ENCODE results near the gene PRDM10.
"Not testable (repeated sequence)": the region's sequence is repeated elsewhere in the genome, so short reads cannot be mapped to it uniquely, and the experiment has no call there.

The PRDM10 gene

DNA sequence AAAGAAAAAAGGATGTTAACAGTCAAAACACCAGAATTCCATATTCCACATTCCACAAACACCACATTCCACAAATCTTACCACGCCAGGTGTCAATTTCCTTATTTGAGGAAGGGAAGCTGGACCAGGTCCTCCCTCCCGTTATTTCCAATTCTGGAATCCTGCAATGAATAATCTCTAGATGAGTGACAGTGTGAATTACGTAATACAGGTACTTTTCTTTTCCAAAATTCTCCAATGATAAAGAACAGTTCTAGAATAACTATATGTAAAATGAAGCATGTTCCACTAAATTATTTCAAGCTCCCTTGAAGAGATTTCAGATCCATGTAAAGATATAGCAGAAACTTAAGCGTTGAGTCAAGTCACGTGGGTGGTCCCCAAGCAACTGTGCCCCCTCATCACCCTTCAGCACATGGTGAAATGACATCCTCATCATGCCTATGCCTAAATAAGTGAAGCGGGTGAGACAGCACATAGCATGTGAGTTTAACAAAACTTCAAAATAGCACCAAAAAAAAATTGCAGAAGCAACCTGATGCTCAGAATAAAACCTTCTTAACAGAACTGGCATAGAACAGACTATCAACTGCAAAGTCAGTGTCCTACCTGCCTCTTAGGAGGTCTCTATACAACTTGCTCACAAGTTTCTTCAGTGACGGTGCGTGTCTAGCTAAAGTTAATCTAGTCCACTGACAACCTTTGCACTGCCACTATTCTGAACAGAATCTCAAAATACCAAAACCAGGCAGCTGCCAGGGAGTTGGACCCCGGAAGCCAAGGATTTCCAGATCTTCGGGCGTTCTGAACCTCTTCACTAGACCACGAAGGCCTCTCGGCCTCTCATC lies 108.1 kb downstream of the PRDM10 start:
- DNase-seq, result no peak

DNA sequence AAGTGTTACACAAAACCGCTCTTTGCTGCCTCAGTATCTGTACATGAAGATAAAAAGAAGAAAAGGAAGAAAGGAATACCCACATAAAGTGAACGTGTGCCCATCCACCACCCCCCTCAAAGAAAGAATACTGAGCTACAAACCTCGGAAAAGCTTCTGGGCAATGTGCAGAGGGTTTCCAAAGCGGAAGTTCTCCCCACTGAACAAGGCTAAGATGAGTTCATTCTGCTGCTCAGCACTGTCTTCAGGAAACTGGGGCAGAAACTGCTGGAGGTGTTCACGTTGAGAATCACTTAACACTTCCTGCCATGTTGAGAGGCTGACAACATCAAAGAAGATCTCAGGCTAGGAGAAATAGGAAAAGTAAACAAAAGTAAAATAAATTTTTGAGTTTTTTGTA lies 114.2 kb downstream of the PRDM10 start:
- no peak for DNase-seq

- no peak for DNase-seq
These were observed 117.3 kb downstream of the PRDM10 start for GRCh38 chr11:129885381-129885780.

DNA sequence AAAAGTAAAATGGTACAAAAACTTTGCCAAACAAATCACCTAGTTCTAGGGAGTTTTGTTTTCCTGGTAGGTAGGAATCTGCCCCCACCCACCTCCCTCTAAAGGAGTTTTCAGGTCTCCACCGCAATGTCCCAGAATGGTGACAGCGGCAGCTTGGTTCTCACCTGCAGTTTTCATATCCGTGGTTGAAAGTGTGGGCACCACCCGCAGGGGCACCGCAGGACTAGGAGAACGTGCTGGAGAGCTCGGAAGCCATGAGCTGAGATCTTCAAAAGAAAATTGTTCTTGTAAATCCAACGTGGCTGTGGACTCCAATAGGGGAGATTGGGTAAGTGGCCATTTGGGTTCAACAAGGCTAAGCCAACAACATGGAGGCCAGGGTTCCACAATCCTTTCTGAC lies 118.1 kb downstream of the PRDM10 start:
- DNase-seq, result no peak

GRCh38 chr11:129881570-129882170 lies 121.0 kb downstream of the PRDM10 start:
- DNase-seq, result peak; percentile 27 to 83

GRCh38 chr11:129880311-129880710 lies 122.3 kb downstream of the PRDM10 start:
- no peak for DNase-seq

DNA sequence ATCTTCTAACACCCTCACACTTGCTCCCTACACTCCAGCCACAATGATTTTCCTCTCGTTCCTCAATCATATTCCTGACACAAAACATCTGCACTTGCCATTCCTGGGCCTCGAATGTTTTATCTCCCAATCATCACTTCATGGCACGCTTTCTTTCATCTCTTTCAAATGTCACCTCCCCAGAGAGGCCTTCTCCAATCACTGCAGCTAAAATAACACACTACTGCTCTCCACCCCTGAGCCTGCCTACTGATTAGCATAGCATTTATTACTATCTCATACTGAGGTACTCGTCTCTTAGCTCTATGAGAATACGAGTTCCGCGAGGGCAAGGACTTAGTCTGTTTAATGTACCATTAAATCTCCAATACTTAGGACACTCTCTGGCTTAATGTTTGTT lies 130.7 kb downstream of the PRDM10 start:
- no peak for DNase-seq

DNA sequence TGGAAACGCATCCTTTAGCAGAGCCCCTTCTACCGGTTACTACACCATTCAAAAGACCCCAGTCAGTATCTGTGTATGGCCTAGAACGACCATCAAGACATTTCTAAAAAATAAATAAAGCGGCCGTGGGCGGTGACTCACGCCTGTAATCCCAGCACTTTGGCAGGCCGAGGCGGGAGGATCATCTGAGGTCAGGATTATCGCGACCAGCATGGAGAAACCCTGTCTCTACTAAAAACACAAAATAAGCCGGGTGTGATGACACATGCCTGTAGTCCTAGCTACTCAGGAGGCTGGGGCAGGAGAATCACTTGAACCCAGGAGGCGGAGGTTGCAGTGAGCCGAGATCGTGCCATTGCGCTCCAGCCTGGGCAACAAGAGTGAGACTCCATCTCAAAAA lies 134.0 kb downstream of the PRDM10 start:
- DNase-seq, result not testable (repeated sequence)

DNA sequence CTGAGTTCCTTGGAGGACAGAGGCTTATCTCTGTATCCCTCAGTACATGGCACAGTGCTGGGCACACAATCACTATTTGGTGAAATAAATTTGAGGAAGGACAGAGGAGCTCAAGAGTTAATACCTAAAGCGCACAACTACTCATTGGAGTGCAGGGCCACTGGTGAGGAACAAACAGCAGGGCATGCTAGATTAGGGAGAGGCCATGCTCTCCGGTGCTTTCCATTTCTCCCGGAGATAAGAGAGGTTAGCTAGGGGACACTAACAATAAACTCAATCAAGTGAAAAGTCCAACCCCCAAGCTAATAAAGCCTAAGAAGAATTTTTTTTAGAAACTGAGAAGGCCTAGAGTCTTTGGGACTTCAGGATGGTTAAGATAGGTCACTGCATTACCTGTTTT lies 136.3 kb downstream of the PRDM10 start:
- DNase-seq, result no peak

DNA sequence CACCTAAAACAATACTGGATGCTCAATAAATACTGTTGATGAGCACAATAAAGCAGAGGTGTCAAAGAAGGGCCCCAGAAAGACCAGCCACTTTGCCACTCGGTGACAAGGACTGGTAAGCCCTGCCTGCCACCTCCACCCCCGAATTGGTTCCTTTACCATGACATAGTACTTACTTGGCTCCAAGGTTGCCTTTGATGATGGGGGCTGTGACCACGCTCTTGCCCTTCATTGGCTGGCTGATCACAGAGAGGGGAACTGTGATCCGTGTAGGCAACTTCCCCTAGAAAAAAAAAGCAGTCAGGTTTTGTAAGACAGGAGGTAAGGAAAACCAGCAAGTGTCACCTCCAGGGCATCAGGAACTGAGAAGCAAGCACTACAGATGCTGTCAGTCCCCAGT lies 136.9 kb downstream of the PRDM10 start:
- no peak for DNase-seq

- no peak for DNase-seq
These were observed 137.8 kb downstream of the PRDM10 start for GRCh38 chr11:129864811-129865210.

- no peak for DNase-seq
These were observed 140.7 kb downstream of the PRDM10 start for GRCh38 chr11:129861702-129862522.

GRCh38 chr11:129856036-129856435 lies 146.6 kb downstream of the PRDM10 start:
- no peak for DNase-seq

- no peak for DNase-seq
These were observed 147.5 kb downstream of the PRDM10 start for GRCh38 chr11:129855086-129855485.

DNA sequence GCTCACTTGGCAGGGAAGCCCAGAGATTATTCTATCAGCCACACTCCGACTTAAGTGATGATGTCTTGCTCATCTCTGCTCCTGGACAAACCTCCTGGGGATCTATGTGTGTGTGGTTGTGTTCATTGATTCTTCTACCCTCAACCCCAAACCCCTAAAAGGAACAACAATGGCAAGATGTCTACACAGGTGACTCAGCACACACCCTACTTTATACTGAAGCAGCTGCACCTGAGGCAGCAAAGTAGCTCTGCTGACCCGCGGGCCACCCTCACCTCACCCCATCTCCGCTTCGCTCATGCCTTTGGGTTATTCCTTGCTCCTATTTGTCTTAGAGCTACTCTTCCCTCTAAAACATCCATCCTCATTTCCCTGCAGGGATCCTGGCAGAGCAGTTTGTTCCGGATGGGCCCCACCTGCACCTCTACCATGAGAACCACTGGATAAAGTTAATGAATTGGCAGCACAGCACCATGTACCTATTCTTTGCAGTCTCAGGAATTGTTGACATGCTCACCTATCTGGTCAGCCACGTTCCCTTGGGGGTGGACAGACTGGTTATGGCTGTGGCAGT lies 148.3 kb downstream of the PRDM10 start:
- DNase-seq, result no peak

GRCh38 chr11:129853518-129854231 lies 149.0 kb downstream of the PRDM10 start:
- peak; percentile 82 to 95 for DNase-seq

DNA sequence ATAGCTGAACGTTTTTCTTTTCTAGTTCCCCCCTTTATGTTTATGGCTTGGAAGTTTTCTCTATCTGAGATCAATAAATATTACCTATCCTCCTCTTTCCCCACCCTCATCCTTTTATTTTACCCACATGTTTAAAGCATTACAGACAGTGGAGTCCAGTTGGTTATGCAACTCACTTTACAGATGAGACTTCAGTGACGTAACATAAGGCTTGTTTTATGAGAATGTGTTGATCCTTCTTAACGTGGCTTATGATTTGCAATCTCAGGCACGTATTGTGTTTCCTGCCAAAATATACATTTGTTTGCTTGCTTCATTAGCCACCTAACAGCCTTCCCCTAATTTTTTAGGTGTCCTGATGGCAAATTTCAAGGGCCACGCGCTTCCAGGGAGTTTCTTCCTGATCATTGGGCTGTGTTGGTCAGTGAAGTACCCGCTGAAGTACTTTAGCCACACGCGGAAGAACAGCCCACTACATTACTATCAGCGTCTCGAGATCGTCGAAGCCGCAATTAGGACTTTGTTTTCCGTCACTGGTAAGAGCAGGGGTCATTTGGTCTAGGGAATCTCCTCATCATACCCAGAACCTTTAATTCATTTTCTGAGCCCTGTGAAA lies 150.4 kb downstream of the PRDM10 start:
- DNase-seq, result no peak
